WERI-Rb-1 (cell line): ENCODE data around the gene KCNQ1OT1.
A peak's percentile ranks its signal among the peaks of the same experiment; 100 is the strongest.

Source experiments
- DNase-seq: peaks from one replicate; pipeline ENCODE4 v3.0.0-alpha.2; 2020
- H3K27ac ChIP-seq: fragments of 250-450 bp; sonication (Bioruptor Pico); 2 replicates; pipeline ENCODE4 v1.5.1; 2020; ENCODE audit warnings: mild to moderate bottlenecking, moderate library complexity
- H3K27me3 ChIP-seq: fragments of 250-450 bp; sonication (Bioruptor Pico); 2 replicates; pipeline ENCODE4 v1.5.1; 2021; ENCODE audit warnings: mild to moderate bottlenecking, low read depth, moderate library complexity; ENCODE audit not compliant: insufficient read depth, severe bottlenecking
- H3K36me3 ChIP-seq: fragments of 250-450 bp; sonication (Bioruptor Pico); 2 replicates; pipeline ENCODE4 v1.5.1; 2020; ENCODE audit warnings: mild to moderate bottlenecking, moderate library complexity
- H3K4me3 ChIP-seq: 2 replicates; pipeline ENCODE4 v1.5.1; 2011; ENCODE audit warnings: low read depth, mild to moderate bottlenecking, control low read depth, low read length
- H3K9me3 ChIP-seq: fragments of 250-450 bp; sonication (Bioruptor Pico); 2 replicates; pipeline ENCODE4 v1.5.1; 2021; ENCODE audit warnings: mild to moderate bottlenecking, moderate library complexity; ENCODE audit not compliant: severe bottlenecking
- TF ChIP-seq, protein P1 (sequence below): IDR thresholded peaks from 2 replicates; pipeline ENCODE4 v1.5.1; 2011; ENCODE audit warnings: low read depth, mild to moderate bottlenecking, control low read depth, inconsistent platforms, low read length

Gene KCNQ1OT1

DNA sequence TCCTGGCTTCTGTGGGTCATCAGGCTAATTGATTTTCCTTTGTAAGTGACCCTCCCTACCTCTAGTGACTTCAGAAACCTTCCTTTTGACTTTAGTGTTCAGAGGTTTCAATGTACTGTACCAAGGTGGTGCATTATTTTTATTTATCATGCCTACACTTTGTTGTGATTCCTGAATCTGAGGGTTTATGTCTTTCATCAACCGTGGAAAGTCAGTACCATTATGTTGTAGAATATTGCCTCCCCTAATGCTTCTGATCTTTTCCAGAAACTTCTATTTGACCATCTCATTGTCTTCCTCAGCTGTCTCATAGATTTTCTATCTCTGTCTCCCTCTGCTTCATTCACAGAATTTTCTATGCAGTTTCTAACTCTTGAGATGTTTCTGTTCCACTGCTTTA is 105.5 kb downstream of the KCNQ1OT1 start:
- Histone ChIP-seq H3K4me3 (no peak overlapping the region), H3K9me3 (no peaks in the 10 kb centered on the region), H3K36me3 (no peaks in the 10 kb centered on the region), H3K27me3 (no peaks in the 10 kb centered on the region), H3K27ac (no peak overlapping the region)
- TF ChIP-seq, protein P1, sequence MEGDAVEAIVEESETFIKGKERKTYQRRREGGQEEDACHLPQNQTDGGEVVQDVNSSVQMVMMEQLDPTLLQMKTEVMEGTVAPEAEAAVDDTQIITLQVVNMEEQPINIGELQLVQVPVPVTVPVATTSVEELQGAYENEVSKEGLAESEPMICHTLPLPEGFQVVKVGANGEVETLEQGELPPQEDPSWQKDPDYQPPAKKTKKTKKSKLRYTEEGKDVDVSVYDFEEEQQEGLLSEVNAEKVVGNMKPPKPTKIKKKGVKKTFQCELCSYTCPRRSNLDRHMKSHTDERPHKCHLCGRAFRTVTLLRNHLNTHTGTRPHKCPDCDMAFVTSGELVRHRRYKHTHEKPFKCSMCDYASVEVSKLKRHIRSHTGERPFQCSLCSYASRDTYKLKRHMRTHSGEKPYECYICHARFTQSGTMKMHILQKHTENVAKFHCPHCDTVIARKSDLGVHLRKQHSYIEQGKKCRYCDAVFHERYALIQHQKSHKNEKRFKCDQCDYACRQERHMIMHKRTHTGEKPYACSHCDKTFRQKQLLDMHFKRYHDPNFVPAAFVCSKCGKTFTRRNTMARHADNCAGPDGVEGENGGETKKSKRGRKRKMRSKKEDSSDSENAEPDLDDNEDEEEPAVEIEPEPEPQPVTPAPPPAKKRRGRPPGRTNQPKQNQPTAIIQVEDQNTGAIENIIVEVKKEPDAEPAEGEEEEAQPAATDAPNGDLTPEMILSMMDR = no peak
- no peak for DNase-seq

DNA sequence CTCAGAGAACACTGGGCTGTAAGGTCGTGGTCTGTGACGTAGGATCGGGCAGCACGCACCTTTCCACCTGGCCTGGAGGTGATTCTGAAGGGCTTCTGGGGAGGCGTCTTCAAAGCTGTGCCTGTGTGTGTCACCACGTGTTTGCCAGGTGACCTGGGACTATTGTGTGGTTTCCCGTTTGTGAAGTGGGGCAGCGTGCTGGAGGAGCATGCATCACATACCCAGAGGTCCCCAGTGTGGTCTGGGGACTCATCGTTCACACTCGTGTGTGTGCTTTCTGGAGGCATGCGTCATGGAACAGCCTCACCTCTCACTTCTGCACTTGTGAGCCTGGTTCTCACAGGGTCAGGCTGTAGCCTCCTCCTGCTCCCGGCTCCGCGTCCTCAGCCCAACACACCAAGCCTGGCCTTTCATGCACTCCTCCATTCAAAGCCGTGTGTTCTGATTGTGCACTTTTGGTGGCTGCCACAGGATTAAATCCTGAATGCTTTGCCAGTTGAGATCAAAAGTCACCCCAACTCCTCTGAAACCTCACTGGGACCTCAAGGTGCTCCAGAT is 106.3 kb downstream of the KCNQ1OT1 start:
- Histone ChIP-seq H3K9me3 (no peaks in the 10 kb centered on the region), H3K36me3 (no peaks in the 10 kb centered on the region), H3K27ac (no peak overlapping the region), H3K27me3 (no peaks in the 10 kb centered on the region), H3K4me3 (no peak overlapping the region)
- no peak for DNase-seq
- TF ChIP-seq, protein P1 = no peak

DNA sequence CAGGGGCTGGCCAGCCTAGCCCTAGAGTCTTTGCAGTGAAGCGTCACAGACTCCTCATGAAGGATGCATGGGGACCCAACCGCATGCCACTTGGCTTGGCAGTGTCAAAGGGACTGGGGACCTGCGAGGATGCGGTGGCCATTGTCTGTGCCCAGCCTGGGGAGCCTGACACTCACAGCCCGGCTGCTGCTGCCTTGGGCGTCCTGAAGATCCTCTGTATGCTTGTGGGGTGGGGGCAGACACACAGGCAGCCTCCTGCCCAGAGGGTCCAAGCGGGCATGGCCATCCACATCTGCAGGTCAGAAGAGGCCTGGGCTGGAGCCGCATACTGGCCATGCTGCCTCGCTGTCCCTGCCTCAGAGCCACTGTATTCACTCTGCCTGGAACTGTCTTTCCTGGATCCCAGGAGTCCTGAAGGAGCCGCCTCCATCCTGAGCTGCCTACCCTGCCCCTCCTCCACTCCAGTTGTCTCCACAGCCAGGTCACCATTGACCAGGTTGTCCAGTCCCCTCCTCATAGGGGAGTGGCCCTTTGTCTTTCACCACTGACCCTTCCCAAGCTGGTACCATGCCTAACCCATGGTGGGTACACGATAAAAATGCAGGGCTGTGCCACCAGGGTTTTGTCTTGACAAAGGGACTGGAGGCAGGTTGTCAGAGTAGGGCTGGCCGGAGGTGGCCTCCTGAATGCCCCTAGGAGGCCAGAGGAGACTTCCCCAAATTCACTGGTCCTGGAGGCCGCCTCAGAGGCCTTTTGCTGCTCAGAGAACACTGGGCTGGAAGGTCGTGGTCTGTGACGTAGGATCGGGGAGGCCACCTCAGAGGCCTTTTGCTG is 107.0 kb downstream of the KCNQ1OT1 start:
- H3K36me3 ChIP-seq = no peaks in the 10 kb centered on the region
- H3K4me3 ChIP-seq = no peak overlapping the region
- H3K27me3 ChIP-seq = no peaks in the 10 kb centered on the region
- TF ChIP-seq, protein P1 = no peak
- DNase-seq = peak; percentile 4
- no peaks in the 10 kb centered on the region for H3K9me3 ChIP-seq
- H3K27ac ChIP-seq = no peak overlapping the region

DNA sequence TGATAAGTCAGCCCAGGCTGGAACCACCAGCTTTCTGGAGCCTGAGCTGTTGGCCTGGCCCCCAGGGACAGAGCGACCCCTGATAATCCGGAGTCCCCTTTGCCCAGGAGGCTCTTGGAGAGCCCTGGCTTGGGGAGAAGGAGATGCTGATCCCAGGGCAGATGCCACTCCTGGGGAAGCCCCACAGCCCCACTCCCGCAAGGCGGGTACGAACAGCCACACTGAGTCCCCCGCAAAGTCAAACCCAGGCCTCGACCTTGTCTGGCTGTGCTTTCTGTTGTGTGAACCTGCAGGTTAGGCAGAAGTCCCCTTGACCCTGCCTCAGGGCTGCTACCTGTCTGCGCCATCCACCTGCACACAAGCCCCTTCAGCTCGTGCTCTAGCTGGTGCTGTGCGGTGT is 108.0 kb downstream of the KCNQ1OT1 start:
- TF ChIP-seq, protein P1 = no peak
- no peak for DNase-seq
- Histone ChIP-seq H3K27me3 (no peaks in the 10 kb centered on the region), H3K27ac (no peak overlapping the region), H3K4me3 (no peak overlapping the region), H3K9me3 (no peaks in the 10 kb centered on the region), H3K36me3 (no peaks in the 10 kb centered on the region)

DNA sequence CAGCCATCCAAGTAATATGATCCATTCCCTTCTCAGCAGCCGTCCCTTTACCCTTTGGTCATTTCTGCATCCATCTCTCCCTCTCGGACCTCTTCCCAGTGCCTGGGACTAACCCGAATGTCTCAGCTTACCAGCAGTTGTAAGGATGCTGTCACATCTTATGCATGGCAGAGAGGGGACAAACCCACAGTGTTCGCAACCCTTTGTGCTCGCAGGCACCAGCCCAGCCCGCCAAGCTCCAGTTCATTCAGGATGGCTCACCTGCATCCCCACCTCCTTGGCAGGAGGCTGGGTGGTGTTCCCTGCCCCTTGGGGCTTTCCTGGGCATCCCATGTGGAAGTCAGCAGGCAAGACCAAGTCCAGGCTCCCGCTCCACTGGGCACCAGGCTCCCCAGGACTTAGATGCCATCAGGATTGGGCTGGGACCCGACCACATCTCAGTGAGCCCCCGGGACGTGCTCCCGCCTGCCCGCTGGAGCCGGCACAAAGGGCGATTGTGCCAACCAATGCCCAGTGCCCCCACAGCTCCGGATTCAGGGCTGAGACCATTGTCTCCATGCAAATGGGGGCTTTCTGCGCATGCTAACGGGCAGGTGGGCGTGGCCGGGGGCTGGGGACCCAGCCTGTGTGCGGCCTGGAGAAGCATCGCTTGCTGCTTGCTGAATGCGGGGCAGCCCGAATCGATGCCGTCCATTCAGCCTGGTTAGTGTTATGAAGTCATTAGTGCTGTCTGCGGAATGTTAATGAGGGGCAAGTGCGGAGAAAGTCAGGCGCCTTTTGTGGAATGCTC is 108.6 kb downstream of the KCNQ1OT1 start:
- TF ChIP-seq, protein P1 = no peak
- DNase-seq = peak; percentile 4
- H3K4me3 ChIP-seq = no peak overlapping the region
- H3K9me3 ChIP-seq = no peaks in the 10 kb centered on the region
- H3K36me3 ChIP-seq = no peaks in the 10 kb centered on the region
- no peak overlapping the region for H3K27ac ChIP-seq
- H3K27me3 ChIP-seq = no peaks in the 10 kb centered on the region
